Lung (tissue), 12 donors: ENCODE results near the gene ABTB1. TPM values are rescaled to one million over a fixed set of nuclear protein-coding genes. Genes with fewer than 3 reads are reported as not detected.

ENCODE experiments used
- ATAC-seq: fragments of 200-7000 bp; cut with Tn5 transposase; one replicate; pipeline ENCODE4 v1.9.1; 2020; ENCODE audit warnings: moderate number of reproducible peaks; ENCODE audit not compliant: insufficient read depth, low FRiP score
- DNase-seq, 3 donors: peaks; one replicate each; pipeline ENCODE4 v3.0.0-alpha.2; 2013 to 2017
- H3K27ac ChIP-seq, 2 donors: one replicate each; pipeline ENCODE4 v1.5.1; 2013; ENCODE audit warnings: mild to moderate bottlenecking in 2 of 2, moderate library complexity in 2 of 2, control low read depth in 1 of 2, inconsistent platforms in 1 of 2, low read depth in 1 of 2, low read length in 1 of 2
- H3K27me3 ChIP-seq, 3 donors: one replicate each; pipeline ENCODE4 v1.5.1; 2013; ENCODE audit warnings: low read length in 2 of 3; ENCODE audit not compliant: control insufficient read depth in 3 of 3, insufficient read depth in 3 of 3
- H3K36me3 ChIP-seq, 4 donors: one replicate each; pipeline ENCODE4 v1.5.1; 2013; ENCODE audit warnings: low read length in 4 of 4, mild to moderate bottlenecking in 1 of 4, moderate library complexity in 1 of 4; ENCODE audit not compliant: control insufficient read depth in 4 of 4, insufficient read depth in 4 of 4
- H3K4me1 ChIP-seq, 5 donors: one replicate each; pipeline ENCODE4 v1.5.1; 2013; ENCODE audit warnings: low read length in 5 of 5, mild to moderate bottlenecking in 2 of 5, moderate library complexity in 1 of 5; ENCODE audit not compliant: control insufficient read depth in 5 of 5, insufficient read depth in 5 of 5
- H3K4me3 ChIP-seq: one replicate; pipeline ENCODE4 v1.5.1; 2013; ENCODE audit warnings: mild to moderate bottlenecking, control low read depth, moderate library complexity
- H3K9ac ChIP-seq, 2 donors: one replicate each; pipeline ENCODE4 v1.5.1; 2013; ENCODE audit warnings: low read length in 2 of 2, control low read depth in 1 of 2; ENCODE audit not compliant: insufficient read depth in 1 of 2
- H3K9me3 ChIP-seq, 4 donors: one replicate each; pipeline ENCODE4 v1.5.1; 2013; ENCODE audit warnings: low read length in 3 of 4, mild to moderate bottlenecking in 1 of 4, moderate library complexity in 1 of 4; ENCODE audit not compliant: control insufficient read depth in 4 of 4, insufficient read depth in 3 of 4
- CTCF ChIP-seq: IDR thresholded peaks from 2 replicates; pipeline ENCODE4 v1.5.1; 2012; ENCODE audit warnings: mild to moderate bottlenecking; ENCODE audit errors: control extremely low read depth, extremely low read depth
- WGBS, 2 donors: extraction: QIAGEN DNeasy Blood & Tissue Kit; methylation state at CpG; one replicate each; pipeline ENCODE4 v1.1.7; 2013; 5-methylcytosine and 5-hydroxymethylcytosine counted together
- polyA plus RNA-seq, 2 donors: library from polyadenylated mRNA; stranded (reverse); fragments of 200-250 nt; gene quantifications; one replicate each; pipeline ENCODE4 v1.2.1, GENCODE V29; 2013
- total RNA-seq, 2 donors: library from RNA; depleted of rRNA in 1 of 2; stranded (reverse); fragments of >200 nt in 1 of 2; gene quantifications; one replicate each; pipeline ENCODE4 v1.2.1, GENCODE V29; 2014 to 2021
- donor health status: control.
- donor health status: control.
- donor health status: Bipolar disorder and iron deficiency.
- donor health status: healthy.
- donor health status: DM: yes; HTN: yes; CAD: no.

Gene ABTB1
- total and polyA plus RNA-seq, 4 donors = 30.7 to 102 (median 48.6) TPM

GRCh38 chr3:127678611-127679533 lies 6.1 kb downstream of the ABTB1 start:
- H3K36me3 ChIP-seq = peaks cover 0 to 27% (median 7%) of the 10 kb centered on the region in 4 donors
- no peaks in the 10 kb centered on the region for H3K9me3 ChIP-seq
- ATAC-seq = no peak
- WGBS, 2 donors = 67 to 83% methylated on average over 12 of the region's 12 CpGs
- no peak for DNase-seq
- H3K27me3 ChIP-seq = no peaks in the 10 kb centered on the region
- H3K9ac ChIP-seq = no peak overlapping the region
- peaks cover 0 to 5% (median under 1%) of the 10 kb centered on the region in 5 donors for H3K4me1 ChIP-seq
- TF ChIP-seq CTCF = no peak
- H3K27ac ChIP-seq = no peak overlapping the region
- H3K4me3 ChIP-seq = no peak overlapping the region

- TF ChIP-seq CTCF = no peak
- no peaks in the 10 kb centered on the region for H3K9me3 ChIP-seq
- H3K9ac ChIP-seq = no peak overlapping the region
- DNase-seq (no peak), ATAC-seq (no peak)
- H3K27ac ChIP-seq = no peak overlapping the region
- peaks cover 0 to 27% (median 5%) of the 10 kb centered on the region in 4 donors for H3K36me3 ChIP-seq
- H3K4me1 ChIP-seq = peaks cover 0 to 2% (median 0%) of the 10 kb centered on the region in 5 donors
- no peaks in the 10 kb centered on the region for H3K27me3 ChIP-seq
- no peak overlapping the region for H3K4me3 ChIP-seq
- WGBS, 2 donors = 91 to 92% methylated on average over 21 of the region's 21 CpGs
Measured at GRCh38 chr3:127679534-127680145, 6.9 kb downstream of the ABTB1 start.

- no peak for TF ChIP-seq CTCF
- H3K9ac ChIP-seq = no peak overlapping the region
- no peak overlapping the region for H3K27ac ChIP-seq
Measured at GRCh38 chr3:127680146-127680661, 7.5 kb downstream of the ABTB1 start.

More at GRCh38 chr3:127680146-127680661, 7.5 kb downstream of the ABTB1 start:
- H3K9me3 ChIP-seq = no peaks in the 10 kb centered on the region
- no peak overlapping the region for H3K4me3 ChIP-seq
- H3K36me3 ChIP-seq = peaks cover 0 to 27% (median 2%) of the 10 kb centered on the region in 4 donors
- ATAC-seq (no peak), DNase-seq (no peak)
- 97 to 98% methylated on average over 20 to 21 of the region's 21 CpGs for WGBS, 2 donors
- no peaks in the 10 kb centered on the region for H3K27me3 ChIP-seq
- no peaks in the 10 kb centered on the region for H3K4me1 ChIP-seq
